NCI-H748 (cell line): ENCODE results near the gene SPDYE3.
"Not testable (repeated sequence)": the region's sequence is repeated elsewhere in the genome, so short reads cannot be mapped to it uniquely, and the experiment has no call there.

Source experiments
- DNase-seq: peaks from one replicate; lab custom pipeline; 2025; ENCODE audit not compliant: unreplicated experiment; lab: John Stamatoyannopoulos, UW

SPDYE3 gene

DNA sequence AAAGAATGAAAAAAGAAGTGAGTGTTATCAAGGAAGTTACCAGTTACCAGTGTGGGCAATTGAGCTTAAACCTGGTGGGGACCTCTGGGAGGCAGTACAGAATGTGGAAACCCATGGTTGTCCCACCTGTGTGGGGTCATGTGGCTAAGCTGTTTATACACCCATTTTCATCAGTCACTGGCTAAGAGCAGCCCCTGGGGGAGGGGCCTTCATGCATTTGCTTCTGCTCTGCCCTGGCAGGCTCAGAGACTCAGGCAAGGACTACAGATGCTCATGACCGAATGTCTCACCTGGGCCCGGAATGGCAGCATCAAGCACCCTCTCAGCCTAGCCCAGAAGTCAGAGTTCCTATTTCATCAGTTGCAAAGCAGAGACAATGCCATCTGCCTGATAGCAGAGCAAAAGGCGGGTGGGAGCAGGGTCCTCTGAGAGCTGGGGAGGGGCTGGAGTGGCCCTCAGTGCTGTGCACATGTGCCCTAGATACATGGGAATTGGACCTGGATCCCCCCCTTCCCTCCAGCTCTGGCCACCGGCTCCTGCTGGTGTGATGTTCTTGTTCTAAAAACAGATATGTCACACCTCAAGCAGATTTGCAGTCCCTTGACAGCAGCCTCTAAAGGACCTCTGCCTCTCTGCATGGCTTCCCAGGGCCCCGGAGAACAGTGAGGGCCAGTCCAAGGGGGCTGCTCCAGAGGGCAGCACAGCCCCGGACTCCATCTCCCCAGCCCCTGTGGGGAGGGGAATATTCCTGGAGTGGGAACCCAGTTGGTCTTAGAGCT is 20.1 kb upstream of the SPDYE3 start:
- DNase-seq = not testable (repeated sequence)

- DNase-seq = not testable (repeated sequence)
These were observed 19.2 kb upstream of the SPDYE3 start for GRCh38 chr7:100288258-100288657.

DNA sequence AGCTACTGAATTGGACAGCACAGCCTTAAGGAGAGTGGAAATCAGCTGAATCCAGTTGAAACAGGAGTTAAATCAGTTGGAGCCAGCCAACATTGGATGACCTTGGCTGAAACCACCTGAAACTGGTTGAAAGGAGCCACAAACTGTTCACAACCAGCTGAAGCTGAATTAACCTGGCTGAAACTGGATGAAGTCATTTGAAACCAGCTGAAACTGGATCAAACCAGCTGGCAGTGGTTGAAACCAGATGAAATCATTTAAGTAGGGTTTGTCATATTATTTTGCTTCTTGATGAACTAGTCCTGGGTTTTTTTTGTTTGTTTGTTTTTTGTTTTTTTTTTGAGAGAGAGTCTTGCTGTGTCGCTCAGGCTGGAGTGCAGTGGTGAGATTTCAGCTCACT is 15.3 kb upstream of the SPDYE3 start:
- DNase-seq = not testable (repeated sequence)

DNA sequence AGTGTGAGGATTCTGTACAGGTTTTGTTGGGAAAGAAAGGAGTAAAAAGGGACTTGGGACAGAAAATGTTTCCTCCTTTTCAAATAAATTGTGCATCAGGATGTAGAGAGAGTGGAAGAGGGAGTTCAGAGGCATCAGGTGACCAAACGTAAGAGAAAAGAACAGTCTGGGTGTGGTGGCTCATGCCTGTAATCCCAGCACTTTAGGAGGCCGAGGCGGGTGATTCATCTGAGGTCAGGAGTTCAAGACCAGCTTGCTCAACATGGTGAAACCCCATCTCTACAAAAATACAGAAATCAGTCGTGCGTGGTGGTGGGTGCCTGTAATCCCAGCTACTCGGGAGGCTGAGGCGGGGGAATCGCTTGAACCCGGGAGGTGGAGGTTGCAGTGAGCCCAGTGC is 12.2 kb upstream of the SPDYE3 start:
- DNase-seq = not testable (repeated sequence)

DNA sequence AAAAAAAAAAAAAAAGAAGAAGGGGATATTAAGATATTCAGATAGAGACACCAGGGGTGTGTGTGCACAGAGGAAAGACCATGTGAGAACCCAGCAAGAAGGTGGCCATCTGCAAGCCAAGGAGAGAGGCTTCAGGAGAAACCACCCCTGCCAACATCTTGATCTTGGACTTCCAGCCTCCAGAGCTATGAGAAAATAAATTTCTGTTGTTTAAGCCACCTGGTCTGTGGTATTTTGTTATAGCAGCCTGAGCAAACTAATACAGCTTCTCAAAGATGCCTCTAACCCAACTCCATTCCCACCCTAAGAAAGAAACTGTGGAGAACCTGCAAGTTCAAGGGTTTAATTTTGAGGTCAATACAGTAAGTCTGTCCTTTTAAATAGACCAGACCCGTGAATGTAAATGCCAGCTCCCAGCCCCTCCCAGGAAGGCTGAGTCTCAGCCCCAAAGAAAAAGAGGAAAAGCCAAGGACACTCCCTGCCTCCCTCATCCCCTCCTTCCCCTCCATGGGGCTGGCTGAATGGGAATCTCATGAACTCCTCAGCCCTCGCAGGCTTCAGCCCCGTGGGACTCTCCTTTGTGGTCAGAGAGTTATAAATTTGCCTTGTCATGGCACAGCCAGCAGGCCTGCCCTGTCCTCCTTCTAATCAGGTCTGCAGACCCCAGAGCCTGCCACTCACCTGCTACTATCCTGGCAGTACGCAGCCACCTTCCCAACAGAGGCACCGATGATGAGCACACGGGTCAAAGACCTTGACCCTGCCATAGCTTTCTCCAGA is 9.5 kb upstream of the SPDYE3 start:
- not testable (repeated sequence) for DNase-seq

GRCh38 chr7:100298632-100298895 is 8.9 kb upstream of the SPDYE3 start:
- not testable (repeated sequence) for DNase-seq

- not testable (repeated sequence) for DNase-seq
These were observed 3.0 kb upstream of the SPDYE3 start for GRCh38 chr7:100304526-100304925.

GRCh38 chr7:100318329-100318728 is 10.8 kb downstream of the SPDYE3 start:
- DNase-seq = not testable (repeated sequence)

GRCh38 chr7:100321648-100322047 is 14.1 kb downstream of the SPDYE3 start:
- not testable (repeated sequence) for DNase-seq

DNA sequence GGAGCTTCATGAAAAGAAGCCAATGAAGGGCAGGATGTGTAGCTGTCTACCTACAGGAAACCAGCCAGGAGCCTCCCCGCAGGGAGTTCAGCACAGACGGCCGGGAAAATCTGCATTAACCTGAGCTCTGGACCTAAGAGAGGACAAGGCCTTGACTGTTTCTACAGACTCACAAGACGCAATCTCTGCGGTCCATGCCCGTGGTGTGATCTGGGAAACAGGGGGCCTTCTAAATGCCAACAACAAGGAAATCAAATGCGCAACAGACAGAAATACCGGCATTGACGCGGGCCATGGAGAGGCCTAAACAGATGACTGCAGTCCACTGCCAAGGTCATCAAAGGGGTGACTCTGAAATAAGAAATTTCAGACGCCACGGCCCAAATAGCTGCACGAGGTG is 16.7 kb downstream of the SPDYE3 start:
- not testable (repeated sequence) for DNase-seq

DNA sequence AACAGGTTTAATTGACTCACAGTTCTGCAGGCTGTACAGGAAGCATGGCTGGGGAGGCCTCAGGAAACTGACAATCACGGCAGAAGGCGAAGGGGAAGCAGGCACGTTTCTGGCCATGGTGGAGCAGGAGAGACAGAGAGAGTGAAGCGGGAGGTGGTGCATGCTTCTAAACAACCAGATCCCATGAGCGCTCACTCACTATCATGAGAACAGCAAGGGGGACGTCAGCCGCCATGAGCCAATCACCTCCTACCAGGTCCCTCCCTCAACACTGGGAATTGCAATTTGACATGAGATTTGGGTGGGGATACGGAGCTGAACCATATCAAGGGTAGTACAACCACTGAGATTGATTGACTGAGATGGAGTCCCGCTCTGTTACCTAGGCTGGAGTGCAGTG is 18.2 kb downstream of the SPDYE3 start:
- DNase-seq = not testable (repeated sequence)

- DNase-seq = not testable (repeated sequence)
These were observed 19.4 kb downstream of the SPDYE3 start for GRCh38 chr7:100326914-100327313.

GRCh38 chr7:100335566-100336466 is 28.3 kb downstream of the SPDYE3 start:
- DNase-seq = peak; percentile 95

- DNase-seq = not testable (repeated sequence)
These were observed 30.7 kb downstream of the SPDYE3 start for GRCh38 chr7:100338083-100338696.

- DNase-seq = not testable (repeated sequence)
These were observed 33.8 kb downstream of the SPDYE3 start for GRCh38 chr7:100341286-100341685.

DNA sequence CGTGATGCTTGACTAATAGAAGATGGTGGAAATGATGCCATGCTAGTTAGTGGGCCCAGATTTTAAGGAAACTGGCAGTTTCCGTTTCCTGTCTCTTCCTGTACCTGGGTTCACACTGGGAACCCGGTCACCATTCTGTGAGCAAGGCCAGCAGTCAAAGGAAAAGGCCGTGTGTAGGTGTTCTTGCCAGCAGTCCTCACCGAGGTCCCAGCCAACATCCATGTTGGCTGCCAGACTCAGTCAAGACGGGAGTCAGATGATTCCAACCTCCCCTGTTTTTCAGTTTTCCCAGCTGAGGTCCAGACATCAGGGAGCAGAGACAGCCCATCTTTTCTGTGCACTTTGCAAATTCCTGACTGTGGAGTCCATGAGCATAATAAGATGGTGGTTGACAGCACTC is 35.3 kb downstream of the SPDYE3 start:
- DNase-seq = no peak

GRCh38 chr7:100344124-100344559 is 36.6 kb downstream of the SPDYE3 start:
- not testable (repeated sequence) for DNase-seq

DNA sequence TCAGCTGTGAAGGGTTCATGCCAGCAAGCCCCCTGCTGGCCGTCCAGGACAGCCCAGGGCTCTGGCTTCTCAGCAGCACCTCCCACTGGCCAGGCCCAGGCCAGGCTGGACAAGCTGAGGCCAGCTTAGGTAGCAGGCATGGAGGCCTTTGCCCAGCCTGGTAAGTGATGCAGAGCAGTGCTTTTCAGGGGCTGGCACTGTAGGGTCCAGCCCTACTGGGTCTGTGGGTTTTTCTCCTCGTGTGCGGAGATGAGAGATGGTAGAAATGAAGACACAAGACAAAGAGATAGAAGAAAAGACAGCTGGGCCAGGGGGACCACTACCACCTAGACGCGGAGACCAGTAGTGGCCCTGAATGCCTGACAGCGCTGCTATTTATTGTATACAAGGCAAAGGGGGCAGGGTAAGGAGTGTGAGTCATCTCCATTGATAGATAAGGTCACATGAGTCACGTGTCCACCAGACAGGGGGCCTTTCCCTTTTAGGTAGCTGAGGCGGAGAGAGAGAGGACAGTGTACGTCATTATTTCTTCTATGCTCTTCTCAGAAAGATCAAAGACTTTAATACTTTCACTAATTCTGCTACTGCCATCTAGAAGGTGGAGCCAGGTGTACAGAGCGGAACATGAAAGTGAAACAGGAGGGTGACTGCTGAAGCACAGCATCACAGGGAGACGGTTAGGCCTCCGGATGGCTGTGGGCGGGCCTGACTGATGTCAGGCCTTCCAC is 37.2 kb downstream of the SPDYE3 start:
- DNase-seq = peak; percentile 30

DNA sequence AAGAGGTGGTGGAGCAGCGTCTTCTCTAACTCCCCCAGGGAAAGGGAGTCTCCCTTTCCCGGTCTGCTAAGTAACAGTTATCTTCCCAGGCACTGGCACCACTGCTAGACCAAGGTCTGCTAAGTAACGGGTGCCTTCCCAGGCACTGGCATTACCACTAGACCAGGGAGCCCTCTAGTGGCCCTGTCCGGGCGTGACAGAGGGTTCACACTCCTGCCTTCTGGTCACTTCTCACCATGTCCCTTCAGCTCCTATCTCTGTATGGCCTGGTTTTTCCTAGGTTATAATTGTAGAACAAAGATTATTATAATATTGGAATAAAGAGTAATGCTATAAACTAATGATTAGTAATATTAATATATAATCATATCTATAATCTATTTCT is 37.8 kb downstream of the SPDYE3 start:
- peak; percentile 57 for DNase-seq

- DNase-seq = no peak
These were observed 39.4 kb downstream of the SPDYE3 start for GRCh38 chr7:100346921-100347320.
